ENCODE measurements around the gene TMUB1.
"Not testable (repeated sequence)": the region's sequence is repeated elsewhere in the genome, so short reads cannot be mapped to it uniquely, and the experiment has no call there.

The TMUB1 gene

GRCh38 chr7:151048911-151049463 is 34.3 kb downstream of the TMUB1 start:
- DNase-seq = no peak

GRCh38 chr7:151047976-151048815 is 35.1 kb downstream of the TMUB1 start, which contains the start of gene ASIC3:
TSS of gene ASIC3 (plus strand) at chr7:151048531. CDS start at chr7:151048886, 355 bp downstream.
- no peak for DNase-seq

DNA sequence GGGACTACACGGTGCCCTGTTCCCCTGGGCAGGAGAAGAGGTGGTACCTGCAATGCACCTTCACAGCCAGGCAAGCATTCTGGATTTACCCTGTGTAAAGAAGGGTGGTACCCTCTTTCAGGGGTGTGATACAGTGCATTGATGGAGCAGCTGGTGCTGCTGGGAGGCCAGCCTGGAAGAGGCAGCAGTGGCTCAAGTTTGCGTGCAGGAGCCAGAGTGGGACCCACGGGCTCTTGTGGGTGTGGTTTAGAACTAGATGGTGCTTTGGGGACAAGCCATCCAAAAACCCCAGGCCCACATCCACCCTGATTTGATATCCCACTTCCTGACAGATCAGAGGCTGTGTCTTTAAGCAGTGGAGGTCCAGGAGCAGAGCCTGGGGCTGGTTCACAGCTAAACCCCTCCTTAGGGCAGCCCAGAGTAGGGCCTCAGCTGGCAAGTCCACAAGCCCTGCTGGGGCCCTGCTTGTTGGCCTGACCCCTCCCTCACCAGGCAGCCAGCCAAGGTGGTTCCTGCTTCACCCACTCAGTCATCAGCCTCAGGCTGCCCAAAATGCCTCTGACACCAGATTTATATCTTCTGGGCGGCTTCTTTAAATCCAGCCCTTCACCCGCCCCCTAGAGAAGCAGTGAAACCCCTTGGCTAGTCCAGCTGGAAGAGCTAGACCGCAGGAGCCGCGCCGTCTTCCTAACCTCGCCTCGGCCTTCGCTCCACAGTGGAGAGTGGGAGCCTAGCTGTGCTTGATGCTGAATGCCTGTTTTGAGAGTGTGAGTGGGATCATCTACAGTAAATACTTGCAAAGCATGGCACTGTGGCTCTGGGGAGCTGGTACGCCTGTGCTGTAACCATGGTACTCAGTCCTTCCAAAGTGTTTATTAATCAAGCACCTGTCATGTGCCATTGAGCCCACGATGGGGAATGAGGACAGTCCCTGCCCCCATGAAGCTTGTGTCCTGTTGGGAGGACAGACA is 36.4 kb downstream of the TMUB1 start:
- DNase-seq = no peak

- no peak for DNase-seq
Measured at GRCh38 chr7:151045967-151046366, 37.3 kb downstream of the TMUB1 start.

- no peak for DNase-seq
Measured at GRCh38 chr7:151045262-151045661, 38.0 kb downstream of the TMUB1 start.

DNA sequence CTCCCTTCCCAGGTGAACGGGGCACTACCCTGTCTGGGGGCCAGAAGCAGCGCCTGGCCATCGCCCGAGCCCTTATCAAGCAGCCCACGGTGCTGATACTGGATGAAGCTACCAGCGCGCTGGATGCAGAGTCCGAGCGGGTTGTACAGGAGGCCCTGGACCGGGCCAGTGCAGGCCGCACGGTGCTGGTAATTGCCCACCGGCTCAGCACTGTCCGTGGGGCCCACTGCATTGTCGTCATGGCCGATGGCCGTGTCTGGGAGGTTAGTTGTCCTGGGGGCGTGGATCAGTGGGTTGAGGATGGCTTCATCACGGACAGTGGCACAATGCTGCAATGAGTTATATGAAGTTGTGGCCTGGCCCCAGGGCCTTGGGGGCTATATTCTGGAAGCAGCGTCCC is 39.3 kb downstream of the TMUB1 start:
- DNase-seq = no peak

- not testable (repeated sequence) for DNase-seq
Measured at GRCh38 chr7:151043449-151043848, 39.8 kb downstream of the TMUB1 start.

- no peak for DNase-seq
Measured at GRCh38 chr7:151040616-151041375, 42.5 kb downstream of the TMUB1 start.

DNA sequence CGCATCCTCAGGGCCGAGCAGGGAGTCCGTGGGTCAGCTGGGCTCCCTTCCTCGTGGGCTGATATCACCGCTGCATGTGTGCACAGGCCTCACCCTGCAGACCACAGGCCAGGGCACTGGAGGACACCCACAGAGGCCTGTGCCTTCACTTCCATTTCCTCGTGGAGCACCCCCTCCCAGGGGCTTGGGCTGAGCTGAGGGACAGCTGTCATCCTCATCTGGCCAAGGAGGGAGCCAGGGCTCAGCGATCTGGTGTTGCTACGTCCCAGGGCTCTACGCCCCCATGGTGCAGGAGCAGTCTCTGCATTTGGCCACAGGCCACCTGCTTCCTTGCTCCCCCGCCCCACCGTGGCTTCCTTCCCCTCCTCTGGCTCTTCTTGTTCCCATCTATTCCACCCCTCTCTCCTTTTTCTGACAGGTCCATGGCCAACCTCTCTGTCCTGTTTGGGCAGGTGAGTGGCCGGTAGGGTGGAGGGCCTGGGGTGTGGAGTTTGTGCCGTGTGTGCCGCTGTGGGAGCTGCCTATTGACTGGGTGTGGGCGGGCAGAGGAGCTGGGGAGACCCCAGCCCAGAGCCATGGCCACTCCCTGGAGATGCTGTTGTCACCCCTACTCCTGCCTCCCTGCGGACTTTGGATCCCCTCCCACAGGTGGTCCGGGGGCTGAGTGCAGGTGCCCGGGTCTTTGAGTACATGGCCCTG is 43.3 kb downstream of the TMUB1 start:
- DNase-seq = no peak

GRCh38 chr7:151038951-151039849 is 44.1 kb downstream of the TMUB1 start:
- peak; percentile 11 for DNase-seq

DNA sequence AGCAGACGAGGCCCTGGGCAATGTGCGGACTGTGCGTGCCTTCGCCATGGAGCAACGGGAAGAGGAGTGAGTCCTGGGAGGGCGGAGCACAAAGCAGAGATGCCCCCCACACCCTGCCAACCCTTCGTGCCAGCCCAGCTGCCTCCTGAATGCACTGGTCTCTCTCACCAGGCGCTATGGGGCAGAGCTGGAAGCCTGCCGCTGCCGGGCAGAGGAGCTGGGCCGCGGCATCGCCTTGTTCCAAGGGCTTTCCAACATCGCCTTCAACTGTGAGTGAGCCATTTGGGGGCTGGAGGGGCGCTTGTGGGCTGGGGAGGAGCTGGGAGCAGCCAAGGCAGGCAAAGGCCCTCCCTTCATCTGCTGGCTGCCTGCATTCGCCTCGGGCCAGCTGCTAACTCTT is 47.4 kb downstream of the TMUB1 start:
- DNase-seq = no peak

DNA sequence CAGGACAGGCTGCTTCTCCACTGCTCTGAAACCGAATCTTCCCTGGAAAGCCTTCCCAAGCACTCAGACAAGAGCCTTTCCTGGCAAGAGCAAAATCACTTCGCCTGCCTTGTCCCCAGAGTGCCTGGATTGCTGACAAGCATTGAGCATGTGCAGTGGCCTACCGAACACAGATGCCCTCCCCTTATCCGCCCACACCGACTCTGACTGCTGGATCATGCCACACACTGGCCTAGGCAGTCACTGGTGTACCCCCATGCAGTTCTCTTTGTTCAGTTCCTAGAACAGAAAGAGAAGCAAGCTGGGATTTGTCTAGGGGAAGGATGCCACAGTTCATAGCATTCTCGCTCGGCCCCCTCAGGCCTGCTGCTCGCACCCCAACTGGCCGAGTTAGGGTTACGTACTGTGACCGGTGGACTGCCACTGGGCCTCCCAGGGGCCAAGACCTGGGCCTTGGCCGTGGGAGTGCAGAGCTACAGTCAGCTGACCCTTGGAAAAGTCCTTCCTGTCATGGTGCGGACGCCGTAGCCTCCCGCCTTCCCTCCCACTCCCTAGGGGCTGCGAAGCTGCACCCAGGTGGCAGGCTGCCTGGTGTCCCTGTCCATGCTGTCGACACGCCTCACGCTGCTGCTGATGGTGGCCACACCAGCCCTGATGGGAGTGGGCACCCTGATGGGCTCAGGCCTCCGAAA is 48.1 kb downstream of the TMUB1 start:
- no peak for DNase-seq

DNA sequence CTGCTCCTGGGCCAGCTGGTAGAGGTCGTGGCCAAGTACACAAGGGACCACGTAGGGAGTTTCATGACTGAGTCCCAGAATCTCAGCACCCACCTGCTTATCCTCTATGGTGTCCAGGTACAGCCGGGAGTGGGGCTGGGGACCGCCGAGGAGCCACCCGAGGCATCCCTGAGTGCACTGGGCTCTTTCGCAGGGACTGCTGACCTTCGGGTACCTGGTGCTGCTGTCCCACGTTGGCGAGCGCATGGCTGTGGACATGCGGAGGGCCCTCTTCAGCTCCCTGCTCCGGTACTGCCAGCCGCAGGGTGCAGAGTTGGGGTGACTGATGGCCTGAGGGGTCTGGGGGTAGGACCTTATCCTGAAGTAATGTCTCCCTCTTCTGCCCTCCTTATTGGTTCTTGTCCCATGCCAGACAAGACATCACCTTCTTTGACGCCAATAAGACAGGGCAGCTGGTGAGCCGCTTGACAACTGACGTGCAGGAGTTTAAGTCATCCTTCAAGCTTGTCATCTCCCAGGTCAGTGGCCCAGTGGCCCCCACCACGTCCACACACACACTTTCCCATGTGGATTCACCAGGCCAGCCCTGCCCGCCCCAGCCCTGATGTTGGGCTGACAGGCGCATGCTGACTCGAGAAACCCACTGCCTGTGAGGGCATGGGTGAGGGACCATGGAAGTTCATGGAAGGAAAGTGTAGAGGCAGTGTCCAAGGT is 48.8 kb downstream of the TMUB1 start:
- DNase-seq = no peak

GRCh38 chr7:151033864-151034249 is 49.4 kb downstream of the TMUB1 start:
- no peak for DNase-seq

GRCh38 chr7:151032936-151033863 is 50.1 kb downstream of the TMUB1 start:
- no peak for DNase-seq
